GM18505 (cell line): ENCODE results near the gene CENPX.

ENCODE experiments used
- ATAC-seq: cut with Tn5 transposase; IDR thresholded peaks from one replicate; pipeline ENCODE4 v1.9.1; 2021; ENCODE audit not compliant: unreplicated experiment
- POLR2A ChIP-seq: IDR thresholded peaks from 4 replicates; pipeline ENCODE4 v1.6.1; 2011; ENCODE audit warnings: borderline replicate concordance; ENCODE audit not compliant: insufficient read depth, insufficient read length; ENCODE audit errors: extremely low read depth

Gene CENPX

GRCh38 chr17:82031303-82031884, 8.7 kb upstream of the CENPX start, which contains the start of gene RAC3:
TSS of gene RAC3 (plus strand) at chr17:82031678. CDS start at chr17:82031762, 84 bp downstream.
- no peak for ATAC-seq
- no peak for TF ChIP-seq POLR2A

- TF ChIP-seq POLR2A, result no peak
- peak; percentile 43 for ATAC-seq
Measured at GRCh38 chr17:82030470-82031302, 8.0 kb upstream of the CENPX start.

- peak; percentile 1 for ATAC-seq
- TF ChIP-seq POLR2A, result no peak
Measured at GRCh38 chr17:82029990-82030469, 7.4 kb upstream of the CENPX start.

GRCh38 chr17:82029391-82029790, 6.7 kb upstream of the CENPX start:
- no peak for ATAC-seq
- no peak for TF ChIP-seq POLR2A

- no peak for ATAC-seq
- TF ChIP-seq POLR2A, result no peak
Measured at GRCh38 chr17:82028966-82029365, 6.3 kb upstream of the CENPX start.

GRCh38 chr17:82028246-82028645, 5.6 kb upstream of the CENPX start:
- TF ChIP-seq POLR2A, result no peak
- no peak for ATAC-seq

- ATAC-seq, result no peak
- TF ChIP-seq POLR2A, result no peak
Measured at GRCh38 chr17:82025401-82026107, 2.9 kb upstream of the CENPX start.

- ATAC-seq, result no peak
- no peak for TF ChIP-seq POLR2A
Measured at GRCh38 chr17:82024859-82025258, 2.2 kb upstream of the CENPX start.

- ATAC-seq, result peak; percentile 6
- TF ChIP-seq POLR2A, result no peak
Measured at GRCh38 chr17:82023447-82024241, 966 bp upstream of the CENPX start.

- TF ChIP-seq POLR2A, result no peak
- ATAC-seq, result peak; percentile 80
Measured at GRCh38 chr17:82022981-82023446, 336 bp upstream of the CENPX start, which contains the start of gene LRRC45. TSS of gene LRRC45 (plus strand) at chr17:82023305. CDS start at chr17:82023644, 339 bp downstream.

GRCh38 chr17:82021900-82022309, 773 bp downstream of the CENPX start:
- no peak for ATAC-seq
- no peak for TF ChIP-seq POLR2A

- no peak for ATAC-seq
- no peak for TF ChIP-seq POLR2A
Measured at GRCh38 chr17:82021107-82021899, 1.4 kb downstream of the CENPX start.
